Lower leg skin (tissue), 3 donors: ENCODE data around the gene PUDP.
"Not testable (repeated sequence)": the region's sequence is repeated elsewhere in the genome, so short reads cannot be mapped to it uniquely, and the experiment has no call there.

Experiments used
- CTCF ChIP-seq, 3 donors: fragments of 450-650 bp; IDR thresholded peaks; one replicate each; pipeline ENCODE4 v1.5.1; 2016; ENCODE audit warnings: antibody characterized with exemption in 3 of 3, mild to moderate bottlenecking in 3 of 3, moderate library complexity in 2 of 3
- POLR2A ChIP-seq, 2 donors: fragments of 450-650 bp; IDR thresholded peaks; one replicate each; pipeline ENCODE4 v1.6.1; 2016 to 2017; ENCODE audit warnings: antibody characterized with exemption in 2 of 2, mild to moderate bottlenecking in 1 of 2, moderate library complexity in 1 of 2

GRCh38 chrX:7026365-7026764, 121.6 kb downstream of the PUDP start:
- not testable (repeated sequence) for TF ChIP-seq CTCF, POLR2A (IDR thresholded peaks at IDR 0.05)
